ENCODE results near the gene FAM187B.

GRCh38 chr19:35267818-35268535 lies 39.4 kb upstream of the FAM187B start:
- no peak for TF ChIP-seq EZH2 (IDR thresholded peaks at IDR 0.05; ENCODE audit: borderline replicate concordance)
- TF ChIP-seq, protein P1, sequence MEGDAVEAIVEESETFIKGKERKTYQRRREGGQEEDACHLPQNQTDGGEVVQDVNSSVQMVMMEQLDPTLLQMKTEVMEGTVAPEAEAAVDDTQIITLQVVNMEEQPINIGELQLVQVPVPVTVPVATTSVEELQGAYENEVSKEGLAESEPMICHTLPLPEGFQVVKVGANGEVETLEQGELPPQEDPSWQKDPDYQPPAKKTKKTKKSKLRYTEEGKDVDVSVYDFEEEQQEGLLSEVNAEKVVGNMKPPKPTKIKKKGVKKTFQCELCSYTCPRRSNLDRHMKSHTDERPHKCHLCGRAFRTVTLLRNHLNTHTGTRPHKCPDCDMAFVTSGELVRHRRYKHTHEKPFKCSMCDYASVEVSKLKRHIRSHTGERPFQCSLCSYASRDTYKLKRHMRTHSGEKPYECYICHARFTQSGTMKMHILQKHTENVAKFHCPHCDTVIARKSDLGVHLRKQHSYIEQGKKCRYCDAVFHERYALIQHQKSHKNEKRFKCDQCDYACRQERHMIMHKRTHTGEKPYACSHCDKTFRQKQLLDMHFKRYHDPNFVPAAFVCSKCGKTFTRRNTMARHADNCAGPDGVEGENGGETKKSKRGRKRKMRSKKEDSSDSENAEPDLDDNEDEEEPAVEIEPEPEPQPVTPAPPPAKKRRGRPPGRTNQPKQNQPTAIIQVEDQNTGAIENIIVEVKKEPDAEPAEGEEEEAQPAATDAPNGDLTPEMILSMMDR (IDR thresholded peaks at IDR 0.05; ENCODE audit: poor library complexity), result no peak
- no peak for TF ChIP-seq EZH2phosphoT487 (IDR thresholded peaks at IDR 0.05; ENCODE audit: low read depth, severe bottlenecking, unreplicated experiment)

All from hepatocyte (in vitro differentiated cells).